ENCODE measurements around the gene CALD1. TPM values are rescaled to one million over a fixed set of nuclear protein-coding genes. Genes with fewer than 3 reads are reported as not detected.
A peak's percentile ranks its signal among the peaks of the same experiment; 100 is the strongest.

CALD1 gene
- total RNA-seq, 1 experiment from 2014 or later = 22.1 TPM

- Histone ChIP-seq H4K20me1 (ENCODE audit: low read length) (no peaks in the 10 kb centered on the region), H3K36me3 (ENCODE audit: low read depth, low read length) (no peaks in the 10 kb centered on the region), H3K4me1 (ENCODE audit: insufficient read depth, low read length) (peaks cover 29% of the 10 kb centered on the region), H3K4me2 (ENCODE audit: low read length) (peak overlapping the region; percentile 78), H3K9me2 (replicated peaks; ENCODE audit: low read length) (no peaks in the 10 kb centered on the region), H3K27ac (ENCODE audit: low read length) (peak overlapping the region; percentile 26; the same call in 1 of the 2 replicates), H3K79me2 (ENCODE audit: low read length) (0 out of 2 replicates have a peak, but pooled peaks cover 9% of the 10 kb centered on the region), H3K9ac (ENCODE audit: low read length) (peak overlapping the region; percentile 19; the same call in 1 of the 2 replicates), H3K9me3 (ENCODE audit: low read length) (no peaks in the 10 kb centered on the region), H3K27me3 (ENCODE audit: low read length) (no peaks in the 10 kb centered on the region), H3K4me3 (ENCODE audit: low read length) (peak overlapping the region; percentile 70), H2AFZ (ENCODE audit: low read length) (peak overlapping the region; percentile 83), H3F3A (ENCODE audit: low read length, unreplicated experiment) (no peaks in the 10 kb centered on the region)
- no peak for DNase-seq
- no peak for TF ChIP-seq EZH2phosphoT487 (IDR thresholded peaks at IDR 0.05; ENCODE audit: borderline replicate concordance, low read length)
- no peak for TF ChIP-seq EZH2 (IDR thresholded peaks at IDR 0.05; ENCODE audit: low read length, unreplicated experiment)
- TF ChIP-seq CTCF (conservative IDR thresholded peaks at IDR 0.05; ENCODE audit: low read depth, low read length) = no peak
- BruUV-seq (replicated peaks) = no TSS peak
- intact Hi-C loops (cut with micrococcal nuclease) = no loop called here
- peak; percentile 9 for ATAC-seq
- CTCF ChIA-PET = no interaction called here
- POLR2A ChIA-PET (ENCODE audit: unreplicated experiment) = interaction anchor here (0.6 to 0.7 kb wide), 3 partner anchors 26 to 134 kb away, joined by 3 to 6 read pairs (median 5); no protein-coding TSS in a partner anchor
Measured at GRCh38 chr7:134780166-134780828, 863 bp downstream of the CALD1 start.

GRCh38 chr7:134781171-134781570, 1.7 kb downstream of the CALD1 start:
- no peaks in the 10 kb centered on the region for H3K36me3 ChIP-seq (ENCODE audit: low read depth, low read length)
- H3K79me2 ChIP-seq (ENCODE audit: low read length) = 0 out of 2 replicates have a peak, but pooled peaks cover 9% of the 10 kb centered on the region
- H3K4me2 ChIP-seq (ENCODE audit: low read length) = peak overlapping the region; percentile 78
- no peaks in the 10 kb centered on the region for H3K9me3 ChIP-seq (ENCODE audit: low read length)
- no peak overlapping the region for H3K9ac ChIP-seq (ENCODE audit: low read length)
- H3F3A ChIP-seq (ENCODE audit: low read length, unreplicated experiment) = no peaks in the 10 kb centered on the region
- intact Hi-C loops (cut with micrococcal nuclease) = no loop called here
- DNase-seq (no peak), ATAC-seq (no peak)
- no peak for TF ChIP-seq CTCF (conservative IDR thresholded peaks at IDR 0.05; ENCODE audit: low read depth, low read length)
- TF ChIP-seq EZH2 (IDR thresholded peaks at IDR 0.05; ENCODE audit: low read length, unreplicated experiment) = no peak
- TF ChIP-seq EZH2phosphoT487 (IDR thresholded peaks at IDR 0.05; ENCODE audit: borderline replicate concordance, low read length) = no peak
- no peak overlapping the region for H2AFZ ChIP-seq (ENCODE audit: low read length)
- H3K4me1 ChIP-seq (ENCODE audit: insufficient read depth, low read length) = peaks cover 29% of the 10 kb centered on the region
- H3K27me3 ChIP-seq (ENCODE audit: low read length) = no peaks in the 10 kb centered on the region
- no TSS peak for BruUV-seq (replicated peaks)
- H3K4me3 ChIP-seq (ENCODE audit: low read length) = peak overlapping the region; percentile 70
- ChIA-PET POLR2A (ENCODE audit: unreplicated experiment) (no interaction called here), CTCF (no interaction called here)
- no peaks in the 10 kb centered on the region for H4K20me1 ChIP-seq (ENCODE audit: low read length)
- H3K9me2 ChIP-seq (replicated peaks; ENCODE audit: low read length) = no peaks in the 10 kb centered on the region
- H3K27ac ChIP-seq (ENCODE audit: low read length) = no peak overlapping the region

DNA sequence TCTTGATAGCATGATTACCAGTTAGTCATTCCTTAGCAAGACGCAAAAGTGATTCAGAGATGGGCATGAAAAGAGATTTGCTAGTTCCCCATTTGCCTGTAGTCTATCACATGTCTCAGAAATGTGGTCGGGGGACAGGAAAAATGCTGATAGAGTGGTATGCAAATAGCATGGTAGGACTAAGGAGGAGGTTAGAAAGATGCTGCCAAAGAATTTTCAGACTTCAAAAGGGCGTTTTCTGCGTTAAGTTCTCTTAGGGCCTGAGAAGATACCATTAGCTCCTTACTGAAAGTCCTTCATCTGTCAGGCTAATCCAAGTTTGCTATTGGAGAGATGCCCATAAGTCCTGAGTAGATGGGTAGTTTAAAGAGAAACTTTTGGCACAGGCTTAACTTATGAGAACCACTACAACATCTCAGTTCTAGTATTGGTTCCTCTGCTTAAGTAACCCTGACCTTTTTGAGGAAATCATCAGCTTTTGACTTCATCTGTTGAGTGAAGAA, 2.7 kb downstream of the CALD1 start:
- Histone ChIP-seq H3K36me3 (ENCODE audit: low read depth, low read length) (no peaks in the 10 kb centered on the region), H3K4me3 (ENCODE audit: low read length) (no peak overlapping the region), H3K4me1 (ENCODE audit: insufficient read depth, low read length) (peaks cover 29% of the 10 kb centered on the region), H3K9me2 (replicated peaks; ENCODE audit: low read length) (no peaks in the 10 kb centered on the region), H3K79me2 (ENCODE audit: low read length) (0 out of 2 replicates have a peak, but pooled peaks cover 9% of the 10 kb centered on the region), H2AFZ (ENCODE audit: low read length) (no peak overlapping the region), H4K20me1 (ENCODE audit: low read length) (no peaks in the 10 kb centered on the region), H3K27me3 (ENCODE audit: low read length) (no peaks in the 10 kb centered on the region), H3K9ac (ENCODE audit: low read length) (no peak overlapping the region), H3K27ac (ENCODE audit: low read length) (no peak overlapping the region), H3F3A (ENCODE audit: low read length, unreplicated experiment) (no peaks in the 10 kb centered on the region), H3K4me2 (ENCODE audit: low read length) (no peak overlapping the region), H3K9me3 (ENCODE audit: low read length) (no peaks in the 10 kb centered on the region)
- POLR2A ChIA-PET (ENCODE audit: unreplicated experiment) = no interaction called here
- no peak for DNase-seq
- TF ChIP-seq CTCF (conservative IDR thresholded peaks at IDR 0.05; ENCODE audit: low read depth, low read length) (no peak), EZH2 (IDR thresholded peaks at IDR 0.05; ENCODE audit: low read length, unreplicated experiment) (no peak), EZH2phosphoT487 (IDR thresholded peaks at IDR 0.05; ENCODE audit: borderline replicate concordance, low read length) (no peak)
- BruUV-seq (replicated peaks) = no TSS peak
- CTCF ChIA-PET = no interaction called here
- ATAC-seq = no peak
- intact Hi-C loops (cut with micrococcal nuclease) = no loop called here

All from PC-3 (cell line).